Esophagus muscularis mucosa (tissue), 4 donors: ENCODE measurements around the gene TDRD15.

Experiments used
- CTCF ChIP-seq, 3 experiments: fragments of 200-600 bp in 2 of 3; fragments of 450-650 bp in 1 of 3; sonication (generic) in 2 of 3; IDR thresholded peaks; one replicate each; pipeline ENCODE4 v1.5.1; 2017 to 2019; ENCODE audit warnings: antibody characterized with exemption in 3 of 3, mild to moderate bottlenecking in 2 of 3, moderate library complexity in 1 of 3
- EP300 ChIP-seq: sonication (generic); formaldehyde crosslinking; IDR thresholded peaks from one replicate; pipeline ENCODE4 v1.6.1; 2017; ENCODE audit warnings: antibody characterized with exemption
- POLR2A ChIP-seq: fragments of 450-650 bp; IDR thresholded peaks from one replicate; pipeline ENCODE4 v1.6.1; 2017; ENCODE audit warnings: antibody characterized with exemption, moderate library complexity, mild to moderate bottlenecking, low read depth

- TF ChIP-seq CTCF (IDR thresholded peaks at IDR 0.05) (no peak), EP300 (no peak), POLR2A (no peak)
Measured at GRCh38 chr2:21183726-21184125, 60.0 kb downstream of the TDRD15 start.
